ENCODE results near the gene PTPN11.

PTPN11 gene

GRCh38 chr12:112458751-112459150, 40.0 kb downstream of the PTPN11 start:
- TF ChIP-seq EZH2phosphoT487 (IDR thresholded peaks at IDR 0.05; ENCODE audit: borderline replicate concordance, low read length), result no peak
- TF ChIP-seq, protein P1, sequence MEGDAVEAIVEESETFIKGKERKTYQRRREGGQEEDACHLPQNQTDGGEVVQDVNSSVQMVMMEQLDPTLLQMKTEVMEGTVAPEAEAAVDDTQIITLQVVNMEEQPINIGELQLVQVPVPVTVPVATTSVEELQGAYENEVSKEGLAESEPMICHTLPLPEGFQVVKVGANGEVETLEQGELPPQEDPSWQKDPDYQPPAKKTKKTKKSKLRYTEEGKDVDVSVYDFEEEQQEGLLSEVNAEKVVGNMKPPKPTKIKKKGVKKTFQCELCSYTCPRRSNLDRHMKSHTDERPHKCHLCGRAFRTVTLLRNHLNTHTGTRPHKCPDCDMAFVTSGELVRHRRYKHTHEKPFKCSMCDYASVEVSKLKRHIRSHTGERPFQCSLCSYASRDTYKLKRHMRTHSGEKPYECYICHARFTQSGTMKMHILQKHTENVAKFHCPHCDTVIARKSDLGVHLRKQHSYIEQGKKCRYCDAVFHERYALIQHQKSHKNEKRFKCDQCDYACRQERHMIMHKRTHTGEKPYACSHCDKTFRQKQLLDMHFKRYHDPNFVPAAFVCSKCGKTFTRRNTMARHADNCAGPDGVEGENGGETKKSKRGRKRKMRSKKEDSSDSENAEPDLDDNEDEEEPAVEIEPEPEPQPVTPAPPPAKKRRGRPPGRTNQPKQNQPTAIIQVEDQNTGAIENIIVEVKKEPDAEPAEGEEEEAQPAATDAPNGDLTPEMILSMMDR (IDR thresholded peaks at IDR 0.05; ENCODE audit: low read depth, low read length, poor library complexity, severe bottlenecking), result no peak
- Histone ChIP-seq H3K9me2 (replicated peaks; ENCODE audit: control insufficient read depth, low read length) (no peaks in the 10 kb centered on the region), H3K27me3 (ENCODE audit: control insufficient read depth, low read length) (no peaks in the 10 kb centered on the region), H3K9me3 (ENCODE audit: control insufficient read depth, insufficient read depth, low read length) (no peaks in the 10 kb centered on the region), H3K4me2 (ENCODE audit: low read length) (no peak overlapping the region), H3K27ac (ENCODE audit: low read depth, low read length) (no peak overlapping the region), H3K4me1 (ENCODE audit: control insufficient read depth, low read length) (no peaks in the 10 kb centered on the region), H3K36me3 (ENCODE audit: control insufficient read depth, low read length) (peaks cover 49% of the 10 kb centered on the region), H3F3A (ENCODE audit: control insufficient read depth, insufficient read depth) (no peaks in the 10 kb centered on the region), H4K20me1 (ENCODE audit: control insufficient read depth, insufficient read depth, low read depth, low read length) (no peaks in the 10 kb centered on the region), H3K79me2 (ENCODE audit: control insufficient read depth, low read length) (no peaks in the 10 kb centered on the region), H3K4me3 (ENCODE audit: low read length) (no peak overlapping the region)

DNA sequence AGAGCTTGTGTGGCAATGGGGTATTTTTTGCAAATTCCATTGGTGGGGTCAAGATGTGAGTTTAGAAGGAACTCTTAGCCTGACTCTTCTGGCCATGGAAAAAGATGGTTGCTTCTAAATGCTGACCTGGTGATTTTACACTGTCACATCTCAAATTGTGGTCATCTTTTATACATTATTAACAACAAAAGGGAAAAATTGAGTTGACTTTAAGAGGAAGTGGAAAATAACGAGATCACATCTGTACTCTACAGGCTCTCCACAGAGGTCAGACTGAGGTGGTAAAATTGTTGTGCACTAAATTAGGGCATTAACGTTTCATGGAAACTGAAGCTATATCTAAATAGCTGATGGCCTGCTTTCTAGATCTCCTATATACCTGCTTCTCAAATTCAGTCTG, 44.7 kb downstream of the PTPN11 start:
- H3K4me3 ChIP-seq (ENCODE audit: low read length), result no peak overlapping the region
- no peak for TF ChIP-seq EZH2phosphoT487 (IDR thresholded peaks at IDR 0.05; ENCODE audit: borderline replicate concordance, low read length)
- H4K20me1 ChIP-seq (ENCODE audit: control insufficient read depth, insufficient read depth, low read depth, low read length), result no peaks in the 10 kb centered on the region
- H3K27me3 ChIP-seq (ENCODE audit: control insufficient read depth, low read length), result no peaks in the 10 kb centered on the region
- H3K9me2 ChIP-seq (replicated peaks; ENCODE audit: control insufficient read depth, low read length), result no peaks in the 10 kb centered on the region
- H3K27ac ChIP-seq (ENCODE audit: low read depth, low read length), result no peak overlapping the region
- H3K4me2 ChIP-seq (ENCODE audit: low read length), result no peak overlapping the region
- no peaks in the 10 kb centered on the region for H3F3A ChIP-seq (ENCODE audit: control insufficient read depth, insufficient read depth)
- H3K4me1 ChIP-seq (ENCODE audit: control insufficient read depth, low read length), result no peaks in the 10 kb centered on the region
- H3K79me2 ChIP-seq (ENCODE audit: control insufficient read depth, low read length), result no peaks in the 10 kb centered on the region
- peaks cover 15% of the 10 kb centered on the region for H3K36me3 ChIP-seq (ENCODE audit: control insufficient read depth, low read length)
- H3K9me3 ChIP-seq (ENCODE audit: control insufficient read depth, insufficient read depth, low read length), result no peaks in the 10 kb centered on the region

DNA sequence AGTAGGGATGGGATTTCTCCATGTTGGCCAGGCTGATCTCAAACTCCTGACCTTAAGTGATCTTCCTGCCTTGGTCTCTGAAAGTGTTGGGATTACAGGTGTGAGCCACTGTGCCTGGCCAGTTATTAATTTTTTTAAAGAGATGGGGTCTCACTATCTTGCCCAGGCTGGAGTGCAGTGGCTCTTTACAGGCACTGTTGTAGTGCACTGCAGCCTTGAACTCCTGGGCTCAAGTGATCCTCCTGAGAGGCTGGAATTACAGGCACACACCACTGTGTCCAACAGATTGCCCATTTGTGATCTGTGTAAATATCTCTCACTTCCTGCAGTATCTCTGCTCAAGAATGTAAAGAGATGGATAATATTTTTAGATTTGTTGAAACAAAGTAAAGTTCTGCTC, 45.9 kb downstream of the PTPN11 start:
- TF ChIP-seq, protein P1 (IDR thresholded peaks at IDR 0.05; ENCODE audit: low read depth, low read length, poor library complexity, severe bottlenecking), result no peak
- TF ChIP-seq EZH2phosphoT487 (IDR thresholded peaks at IDR 0.05; ENCODE audit: borderline replicate concordance, low read length), result no peak
- Histone ChIP-seq H3K36me3 (ENCODE audit: control insufficient read depth, low read length) (peaks cover 15% of the 10 kb centered on the region), H3K4me1 (ENCODE audit: control insufficient read depth, low read length) (no peaks in the 10 kb centered on the region), H3K27me3 (ENCODE audit: control insufficient read depth, low read length) (no peaks in the 10 kb centered on the region), H3K9me3 (ENCODE audit: control insufficient read depth, insufficient read depth, low read length) (no peaks in the 10 kb centered on the region), H3F3A (ENCODE audit: control insufficient read depth, insufficient read depth) (no peaks in the 10 kb centered on the region), H3K4me3 (ENCODE audit: low read length) (no peak overlapping the region), H3K4me2 (ENCODE audit: low read length) (no peak overlapping the region), H4K20me1 (ENCODE audit: control insufficient read depth, insufficient read depth, low read depth, low read length) (no peaks in the 10 kb centered on the region), H3K79me2 (ENCODE audit: control insufficient read depth, low read length) (no peaks in the 10 kb centered on the region), H3K9me2 (replicated peaks; ENCODE audit: control insufficient read depth, low read length) (no peaks in the 10 kb centered on the region), H3K27ac (ENCODE audit: low read depth, low read length) (no peak overlapping the region)

GRCh38 chr12:112466011-112466422, 47.3 kb downstream of the PTPN11 start:
- H3K4me2 ChIP-seq (ENCODE audit: low read length), result no peak overlapping the region
- no peaks in the 10 kb centered on the region for H3K4me1 ChIP-seq (ENCODE audit: control insufficient read depth, low read length)
- H3K79me2 ChIP-seq (ENCODE audit: control insufficient read depth, low read length), result no peaks in the 10 kb centered on the region
- no peaks in the 10 kb centered on the region for H3K9me2 ChIP-seq (replicated peaks; ENCODE audit: control insufficient read depth, low read length)
- no peaks in the 10 kb centered on the region for H3F3A ChIP-seq (ENCODE audit: control insufficient read depth, insufficient read depth)
- no peak overlapping the region for H3K27ac ChIP-seq (ENCODE audit: low read depth, low read length)
- peaks cover 16% of the 10 kb centered on the region for H3K36me3 ChIP-seq (ENCODE audit: control insufficient read depth, low read length)
- H3K27me3 ChIP-seq (ENCODE audit: control insufficient read depth, low read length), result no peaks in the 10 kb centered on the region
- no peak overlapping the region for H3K4me3 ChIP-seq (ENCODE audit: low read length)
- H4K20me1 ChIP-seq (ENCODE audit: control insufficient read depth, insufficient read depth, low read depth, low read length), result no peaks in the 10 kb centered on the region
- H3K9me3 ChIP-seq (ENCODE audit: control insufficient read depth, insufficient read depth, low read length), result no peaks in the 10 kb centered on the region
- TF ChIP-seq EZH2phosphoT487 (IDR thresholded peaks at IDR 0.05; ENCODE audit: borderline replicate concordance, low read length), result no peak
- TF ChIP-seq, protein P1 (IDR thresholded peaks at IDR 0.05; ENCODE audit: low read depth, low read length, poor library complexity, severe bottlenecking), result no peak

All from DOHH2 (cell line).